IPS-18c (cell line): ENCODE measurements around the gene FARS2.
"Not testable (repeated sequence)": the region's sequence is repeated elsewhere in the genome, so short reads cannot be mapped to it uniquely, and the experiment has no call there.

Experiments
- H3K4me3 ChIP-seq: 2 replicates; pipeline ENCODE4 v1.7.0; 2013; ENCODE audit warnings: low read depth, mild to moderate bottlenecking, low read length, moderate library complexity; ENCODE audit not compliant: insufficient read depth
- H3K9me3 ChIP-seq: one replicate; pipeline ENCODE4 v1.6.1; 2013; ENCODE audit warnings: mild to moderate bottlenecking, low read length, moderate library complexity; ENCODE audit not compliant: control insufficient read depth, insufficient read depth

The FARS2 gene

DNA sequence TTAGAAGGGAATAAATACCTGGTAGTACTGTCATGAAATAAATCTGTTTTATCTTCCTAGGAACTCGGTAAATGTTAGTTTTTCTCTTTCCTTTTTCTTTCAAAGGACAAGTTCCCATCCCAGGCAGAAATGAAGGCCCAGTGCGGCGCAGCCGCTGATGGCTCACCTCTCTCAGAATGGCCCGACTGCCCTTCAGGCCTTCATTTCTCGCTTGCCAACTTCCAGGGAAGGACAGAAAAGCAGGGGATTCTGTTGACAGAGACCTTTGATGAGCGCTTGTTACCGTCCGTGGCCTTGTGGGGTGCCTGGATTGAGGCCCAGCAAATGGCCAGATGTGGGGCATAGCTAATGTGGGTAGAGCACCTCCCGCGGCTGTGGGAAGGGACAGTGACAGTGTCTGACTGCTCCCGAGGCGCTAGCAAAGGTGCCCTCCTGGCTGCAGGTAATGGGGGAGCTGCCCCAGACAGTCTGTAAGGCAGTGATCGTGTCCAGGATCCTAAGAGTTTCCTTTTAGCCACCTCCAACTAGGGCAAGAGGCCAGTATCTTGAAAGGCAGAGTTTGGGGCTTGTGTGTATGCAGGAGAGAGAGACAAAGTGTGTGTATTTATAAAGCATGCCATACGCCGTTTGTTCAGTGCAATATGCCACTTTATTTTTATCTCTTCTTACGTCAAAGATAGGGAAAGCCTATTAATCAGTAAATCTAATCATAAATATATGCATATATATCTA is 391.3 kb downstream of the FARS2 start:
- no peak overlapping the region for H3K4me3 ChIP-seq
- no peaks in the 10 kb centered on the region for H3K9me3 ChIP-seq

DNA sequence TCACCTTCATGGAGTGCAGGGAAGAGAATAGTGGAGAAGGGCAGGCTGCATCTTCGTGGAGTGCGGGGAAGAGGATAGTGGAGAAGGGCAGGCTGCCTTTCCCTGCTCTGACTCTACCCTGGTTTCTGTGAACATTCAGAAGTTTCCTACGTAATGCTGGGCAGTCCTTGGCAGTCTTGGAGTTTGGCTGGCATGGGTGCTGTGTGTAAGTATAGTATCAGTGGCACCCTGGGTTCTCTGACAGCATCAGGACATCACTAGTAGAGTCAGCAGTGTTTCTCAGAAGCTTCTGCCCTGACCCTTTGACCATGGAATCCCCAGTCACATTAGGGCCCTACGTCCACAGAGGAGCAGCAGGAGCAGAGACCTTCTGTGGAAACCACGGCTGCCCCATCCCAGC is 392.5 kb downstream of the FARS2 start:
- no peaks in the 10 kb centered on the region for H3K9me3 ChIP-seq

DNA sequence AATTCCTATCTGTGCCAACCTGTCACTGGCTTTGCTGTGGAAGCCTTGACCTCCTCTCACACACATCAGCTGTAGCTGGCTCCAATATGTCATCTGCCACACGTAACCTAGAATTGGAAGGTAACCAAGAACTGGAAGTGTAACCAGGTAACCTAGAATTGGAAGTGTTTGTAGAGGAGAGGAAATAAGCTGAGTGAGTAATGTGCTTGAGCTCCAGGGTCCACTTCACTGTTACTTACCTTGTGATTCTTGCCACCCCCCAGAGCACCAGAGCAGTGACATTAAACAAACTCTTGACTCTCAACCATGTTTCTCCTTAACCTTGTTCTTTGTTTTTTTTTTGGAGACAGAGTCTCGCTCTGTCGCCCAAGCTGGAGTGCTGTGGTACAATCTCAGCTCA is 394.9 kb downstream of the FARS2 start:
- no peaks in the 10 kb centered on the region for H3K9me3 ChIP-seq

More for the DNA sequence above, 392.5 kb downstream of the FARS2 start:
- no peak overlapping the region for H3K4me3 ChIP-seq

DNA sequence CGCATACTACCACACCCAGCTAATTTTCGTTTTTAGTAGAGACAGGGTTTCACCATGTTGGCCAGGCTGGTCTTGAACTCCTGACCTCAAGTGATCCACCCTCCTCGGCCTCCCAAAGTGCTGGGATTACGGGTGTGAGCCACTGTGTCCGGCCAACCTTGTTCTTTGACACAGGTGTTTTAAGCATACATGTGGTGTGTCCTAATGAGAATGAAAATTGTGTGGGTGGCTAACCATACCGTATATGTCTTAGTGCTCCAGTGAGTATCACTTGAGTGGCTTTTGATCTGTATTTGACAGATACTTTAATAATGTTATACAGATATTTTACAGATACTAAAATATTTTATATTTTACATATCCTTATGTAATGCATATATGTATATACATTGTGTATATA is 395.4 kb downstream of the FARS2 start:
- H3K9me3 ChIP-seq, H3K4me3 ChIP-seq: not testable (repeated sequence)

More for the DNA sequence above, 394.9 kb downstream of the FARS2 start:
- H3K4me3 ChIP-seq: no peak overlapping the region

DNA sequence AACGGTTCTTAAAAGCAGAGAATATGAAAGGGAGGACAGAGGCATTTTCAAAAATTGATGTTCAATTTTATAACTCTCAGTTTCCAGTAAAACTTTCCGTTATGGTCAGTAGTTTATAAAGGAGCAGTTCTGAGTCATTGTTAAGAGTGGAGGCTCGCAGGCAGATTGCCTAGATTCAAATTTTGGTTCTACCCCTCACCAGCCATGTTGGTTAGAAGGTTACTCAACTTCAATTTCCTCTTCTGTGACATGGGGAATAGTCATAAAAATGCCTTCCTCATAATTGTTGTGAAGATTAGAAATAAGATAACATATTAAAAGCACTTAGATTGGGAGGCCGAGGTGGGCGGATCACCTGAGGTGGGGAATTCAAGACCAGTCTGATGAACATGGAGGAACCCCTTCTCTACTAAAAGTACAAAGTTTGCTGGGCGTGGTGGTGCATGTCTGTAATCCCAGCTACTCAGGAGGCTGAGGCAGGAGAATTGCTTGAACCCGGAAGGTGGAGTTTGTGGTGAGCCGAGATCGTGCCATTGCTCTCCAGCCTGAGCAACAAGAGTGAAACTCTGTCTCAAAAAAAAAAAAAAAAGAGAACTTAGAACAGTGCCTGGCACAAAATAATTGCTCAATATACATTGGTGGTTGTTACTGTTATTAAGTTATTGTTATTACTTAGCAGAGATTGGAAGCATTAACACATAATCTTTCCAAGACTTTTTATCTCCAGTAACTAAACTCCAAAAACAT is 396.5 kb downstream of the FARS2 start:
- Histone ChIP-seq H3K4me3 (no peak overlapping the region), H3K9me3 (no peaks in the 10 kb centered on the region)

DNA sequence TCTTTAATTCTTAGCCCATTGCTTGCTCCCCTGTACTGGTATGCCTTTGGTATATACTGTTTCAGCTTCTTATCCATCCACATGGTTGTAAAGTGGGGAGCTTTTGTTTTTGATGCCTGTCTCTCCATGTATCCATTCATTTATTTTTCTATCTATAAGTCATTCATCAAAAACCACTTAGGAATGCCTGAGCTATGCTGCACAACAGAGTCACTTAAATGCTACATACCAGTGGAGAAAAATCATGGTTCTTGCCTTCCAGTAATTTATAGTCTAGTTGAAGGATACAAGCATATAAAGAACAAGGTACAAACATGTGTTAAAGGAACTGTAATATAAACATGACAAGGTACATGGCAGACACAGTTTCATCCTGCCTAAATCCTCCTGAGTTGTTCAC is 398.2 kb downstream of the FARS2 start:
- no peak overlapping the region for H3K4me3 ChIP-seq
- no peaks in the 10 kb centered on the region for H3K9me3 ChIP-seq

DNA sequence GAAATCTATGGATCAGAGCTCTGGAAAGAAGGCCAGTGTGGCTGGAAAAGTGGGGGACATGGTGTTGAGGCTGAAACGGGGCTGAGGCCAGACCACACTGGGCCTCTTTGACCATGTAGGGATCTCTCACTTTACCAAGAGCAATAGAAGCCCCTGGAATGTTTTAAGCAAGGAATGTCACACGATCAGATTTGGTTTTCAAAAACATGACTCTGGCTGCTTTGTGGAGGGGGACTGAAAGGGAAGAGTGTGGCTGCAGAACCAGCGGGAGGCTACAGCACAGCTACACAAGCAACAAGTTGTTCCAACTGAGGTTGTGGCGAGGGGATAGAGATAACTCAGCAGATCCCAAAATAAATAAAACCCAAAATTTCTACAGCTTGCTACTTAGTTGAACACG is 399.5 kb downstream of the FARS2 start:
- no peaks in the 10 kb centered on the region for H3K9me3 ChIP-seq
- H3K4me3 ChIP-seq: no peak overlapping the region

DNA sequence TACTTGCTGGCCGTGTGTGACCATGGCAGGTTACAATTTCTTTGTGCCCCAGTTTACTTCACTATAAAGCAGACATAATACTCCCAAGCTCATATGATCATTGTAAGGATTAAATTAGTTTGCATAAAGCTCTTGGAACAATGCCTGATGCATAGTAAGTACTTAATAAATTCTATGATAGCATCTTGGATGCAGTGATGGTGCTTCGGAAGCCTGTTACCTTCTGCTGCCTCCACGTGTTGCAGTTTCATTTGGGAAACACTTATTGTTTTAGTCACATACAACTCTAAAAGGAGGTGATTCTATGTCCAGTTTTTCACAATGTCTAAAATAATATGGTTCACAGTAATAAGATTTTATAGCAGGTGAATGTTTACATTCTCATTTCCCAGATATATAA is 401.5 kb downstream of the FARS2 start:
- H3K4me3 ChIP-seq: no peak overlapping the region
- H3K9me3 ChIP-seq: no peaks in the 10 kb centered on the region

DNA sequence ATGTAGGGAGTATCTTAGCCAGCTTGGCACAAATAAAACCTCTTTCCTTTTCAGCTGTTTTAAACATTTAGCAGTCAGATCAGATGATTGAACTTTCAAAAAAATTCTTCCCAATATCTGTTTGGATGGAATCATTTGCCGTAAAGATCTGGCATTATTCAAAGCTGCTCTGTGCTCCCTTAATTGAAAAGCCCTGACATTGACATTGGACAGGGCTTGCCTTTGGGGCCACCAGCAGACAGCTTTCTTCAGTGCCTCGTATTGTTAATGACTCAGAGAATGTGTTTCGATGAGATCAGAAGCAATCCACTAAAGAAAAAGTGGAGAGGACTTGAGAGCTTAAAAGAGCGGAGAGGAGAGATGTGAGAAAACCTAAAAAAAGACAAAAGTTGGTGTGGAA is 401.9 kb downstream of the FARS2 start:
- no peak overlapping the region for H3K4me3 ChIP-seq
- no peaks in the 10 kb centered on the region for H3K9me3 ChIP-seq

DNA sequence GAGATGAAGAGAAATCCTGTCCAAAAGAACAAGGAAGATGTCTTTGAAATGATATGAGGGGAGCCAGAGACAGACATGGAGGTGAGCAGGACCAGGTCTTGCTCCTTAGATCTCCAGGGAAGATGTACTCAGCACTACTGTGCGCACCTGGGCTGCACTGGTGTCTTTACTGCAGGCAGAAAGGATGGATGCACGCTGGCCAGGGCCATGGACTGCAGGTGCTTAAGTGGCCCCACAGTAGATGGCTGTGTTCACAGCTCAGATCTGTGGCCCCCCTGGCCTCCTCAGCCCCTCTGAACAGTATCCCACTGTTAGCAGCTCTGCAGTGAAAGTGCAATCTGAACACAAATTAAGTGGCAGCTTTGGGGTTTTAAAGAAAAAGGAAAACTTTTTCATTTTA is 402.4 kb downstream of the FARS2 start:
- no peak overlapping the region for H3K4me3 ChIP-seq
- no peaks in the 10 kb centered on the region for H3K9me3 ChIP-seq

DNA sequence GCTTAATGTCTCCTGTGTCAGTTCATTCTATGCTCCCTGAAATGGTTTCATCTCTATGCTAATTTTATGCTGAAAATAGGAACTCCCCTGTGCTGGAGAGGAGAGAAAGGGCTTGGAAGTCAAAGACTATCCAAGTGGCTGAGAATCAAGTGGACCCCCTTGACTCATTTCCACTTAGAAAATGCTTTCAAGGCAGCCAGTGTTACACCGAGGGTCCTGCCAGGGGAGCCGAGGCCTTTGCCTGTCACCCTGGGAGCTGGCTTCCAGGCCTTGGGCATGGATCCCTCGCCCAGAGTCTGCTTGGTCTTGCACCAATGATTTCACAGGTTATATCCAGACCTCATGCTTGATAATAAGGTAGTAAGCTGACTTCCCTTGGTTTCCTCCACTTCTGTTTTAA is 402.8 kb downstream of the FARS2 start:
- Histone ChIP-seq H3K4me3 (no peak overlapping the region), H3K9me3 (no peaks in the 10 kb centered on the region)

DNA sequence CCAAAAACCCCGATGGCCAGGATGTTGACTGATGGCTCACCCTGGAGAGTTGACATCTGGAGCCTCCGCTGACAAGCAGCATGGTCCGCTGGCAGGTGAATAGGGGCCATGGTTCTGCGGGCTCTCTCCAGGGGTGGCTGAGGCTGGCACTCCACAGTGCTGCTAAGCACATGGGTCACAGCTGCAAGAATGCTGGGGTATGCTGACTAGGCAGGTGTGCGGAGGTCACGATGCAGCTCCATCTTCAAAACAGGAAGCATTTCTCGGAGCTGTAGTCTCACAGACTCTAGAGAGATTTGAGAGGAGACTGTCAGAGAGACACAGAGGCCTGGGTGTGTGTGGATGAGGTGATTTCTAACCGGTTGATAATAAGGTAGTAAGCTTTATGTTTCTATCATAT is 403.9 kb downstream of the FARS2 start:
- H3K9me3 ChIP-seq: no peaks in the 10 kb centered on the region
- no peak overlapping the region for H3K4me3 ChIP-seq

DNA sequence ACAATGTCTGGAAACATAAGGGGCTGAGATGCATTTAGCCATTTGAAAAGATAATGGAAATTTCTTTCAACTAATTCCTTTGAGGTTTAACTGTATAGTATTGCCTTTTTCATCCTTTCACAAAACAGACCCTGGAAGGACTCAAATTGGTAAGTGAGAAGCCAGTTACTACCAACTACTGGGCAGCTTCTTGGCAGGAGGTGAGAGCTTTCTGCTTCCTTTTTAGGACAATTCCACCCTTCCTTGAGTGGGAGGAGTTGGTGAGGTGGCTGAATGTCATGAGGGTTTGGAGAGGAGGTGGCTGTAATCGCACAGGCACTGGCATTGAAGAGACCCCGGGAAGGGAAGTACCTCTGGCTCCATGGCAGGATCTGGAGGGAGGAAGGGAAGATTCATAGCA is 404.4 kb downstream of the FARS2 start:
- Histone ChIP-seq H3K9me3 (no peaks in the 10 kb centered on the region), H3K4me3 (no peak overlapping the region)

DNA sequence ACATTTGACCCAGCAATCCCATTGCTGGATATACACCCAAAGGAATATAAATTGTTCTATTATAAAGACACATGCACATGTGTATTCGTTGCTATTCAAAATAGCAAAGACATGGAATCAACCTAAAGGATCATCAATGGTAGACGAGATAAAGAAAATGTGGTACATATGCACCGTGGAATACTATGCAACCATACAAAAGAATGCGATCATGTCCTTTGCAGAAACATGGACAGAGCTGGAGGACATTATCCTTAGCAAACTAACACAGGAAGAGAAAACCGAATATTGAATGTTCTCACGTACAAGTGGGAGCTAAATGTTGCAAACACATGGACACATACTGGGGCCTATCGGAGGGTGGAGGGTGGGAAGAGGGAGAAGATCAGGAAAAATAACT is 405.4 kb downstream of the FARS2 start:
- Histone ChIP-seq H3K9me3 (no peaks in the 10 kb centered on the region), H3K4me3 (no peak overlapping the region)

DNA sequence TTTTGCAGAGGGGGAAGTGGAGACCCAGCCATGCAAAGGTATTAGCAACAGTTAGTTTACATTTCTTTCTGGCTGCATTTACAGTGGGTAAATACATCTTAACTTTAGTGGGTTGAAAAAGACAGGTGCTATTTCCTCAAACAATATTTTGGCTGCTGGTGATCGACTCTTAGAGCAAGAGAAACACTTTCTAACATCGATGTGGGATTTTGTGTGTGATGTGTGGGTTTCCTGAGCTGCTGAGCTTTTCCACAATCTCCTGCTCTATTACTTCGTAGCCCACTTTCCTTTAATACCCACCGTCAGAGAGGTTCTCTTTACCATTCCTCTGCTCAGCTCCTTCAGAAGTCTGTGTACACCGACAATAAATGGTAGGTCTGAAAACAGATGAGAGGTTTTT is 406.4 kb downstream of the FARS2 start:
- Histone ChIP-seq H3K9me3 (no peaks in the 10 kb centered on the region), H3K4me3 (no peak overlapping the region)

DNA sequence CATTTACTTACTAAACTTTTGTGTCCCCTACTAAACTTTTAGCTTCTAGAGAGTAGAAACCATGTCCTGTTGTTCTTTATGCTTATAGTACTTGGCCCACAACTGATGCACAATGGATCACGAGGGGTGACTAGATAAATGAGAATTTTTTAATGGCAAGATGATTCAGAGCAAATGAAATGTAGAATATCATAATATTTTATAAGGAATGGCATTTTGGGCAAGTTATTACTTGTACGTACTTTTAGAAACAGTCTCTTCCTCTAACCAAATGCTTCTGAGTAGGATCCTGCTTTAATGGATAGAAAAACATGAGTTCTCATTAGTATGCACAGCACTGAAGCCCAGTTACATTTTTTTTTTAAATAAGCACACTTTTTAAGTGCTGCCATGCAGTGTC is 409.1 kb downstream of the FARS2 start:
- Histone ChIP-seq H3K9me3 (no peaks in the 10 kb centered on the region), H3K4me3 (no peak overlapping the region)

DNA sequence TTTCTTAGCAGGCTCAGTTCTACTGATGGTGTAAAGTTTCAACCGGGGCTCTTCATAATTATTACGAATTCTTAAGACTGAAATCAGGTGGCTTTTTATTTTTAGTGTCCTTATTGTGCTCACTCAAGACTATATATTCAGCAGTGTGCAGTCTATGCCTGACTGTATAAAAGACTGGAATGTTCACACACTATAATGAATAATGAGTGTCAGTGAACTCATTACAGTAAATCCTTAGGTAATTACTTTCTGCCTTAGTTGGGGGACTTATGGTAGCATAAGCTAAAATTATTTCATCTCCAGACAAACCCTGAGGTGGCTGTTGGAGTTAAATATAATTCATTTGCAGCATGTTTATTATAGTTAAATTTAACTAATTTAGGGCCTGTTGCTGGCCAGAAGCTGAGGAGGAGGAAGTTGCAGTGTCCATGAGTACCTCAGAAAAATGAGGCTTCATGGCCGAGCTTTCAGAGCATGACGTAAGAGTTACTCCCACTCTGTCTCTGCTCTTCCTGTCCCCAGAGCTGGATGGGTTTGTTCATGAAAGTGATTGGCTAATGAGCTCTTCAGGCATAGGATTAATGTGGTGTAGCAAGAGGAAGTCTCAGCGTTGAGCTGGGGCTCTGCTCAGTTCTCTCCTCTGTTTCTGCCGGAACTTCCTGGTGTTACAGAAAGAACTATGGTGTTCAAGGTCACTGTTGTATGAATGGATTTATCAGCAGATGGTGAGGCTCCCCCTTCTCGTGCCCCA is 409.7 kb downstream of the FARS2 start:
- Histone ChIP-seq H3K9me3 (no peaks in the 10 kb centered on the region), H3K4me3 (no peak overlapping the region)
